ENCODE measurements around the gene SDK2.
"Not testable (repeated sequence)": the region's sequence is repeated elsewhere in the genome, so short reads cannot be mapped to it uniquely, and the experiment has no call there.

SDK2 gene

GRCh38 chr17:73390851-73391250, 253.4 kb downstream of the SDK2 start:
- Mint-ChIP-seq H3K27me3 (no peaks in the 10 kb centered on the region), H3K36me3 (ENCODE audit: low read depth) (no peaks in the 10 kb centered on the region), H3K4me3 (no peak overlapping the region), H3K4me1 (ENCODE audit: low read depth) (no peaks in the 10 kb centered on the region), H3K9me3 (no peaks in the 10 kb centered on the region), H3K27ac (no peak overlapping the region)

GRCh38 chr17:73390221-73390620, 254.0 kb downstream of the SDK2 start:
- no peak overlapping the region for H3K4me3 Mint-ChIP-seq
- no peaks in the 10 kb centered on the region for H3K27me3 Mint-ChIP-seq
- no peaks in the 10 kb centered on the region for H3K9me3 Mint-ChIP-seq
- no peaks in the 10 kb centered on the region for H3K36me3 Mint-ChIP-seq (ENCODE audit: low read depth)
- H3K4me1 Mint-ChIP-seq (ENCODE audit: low read depth) = no peaks in the 10 kb centered on the region
- H3K27ac Mint-ChIP-seq = no peak overlapping the region

GRCh38 chr17:73389411-73389810, 254.8 kb downstream of the SDK2 start:
- no peaks in the 10 kb centered on the region for H3K9me3 Mint-ChIP-seq
- H3K27ac Mint-ChIP-seq = no peak overlapping the region
- no peaks in the 10 kb centered on the region for H3K27me3 Mint-ChIP-seq
- H3K4me3 Mint-ChIP-seq = no peak overlapping the region
- no peaks in the 10 kb centered on the region for H3K4me1 Mint-ChIP-seq (ENCODE audit: low read depth)
- no peaks in the 10 kb centered on the region for H3K36me3 Mint-ChIP-seq (ENCODE audit: low read depth)

GRCh38 chr17:73388578-73388905, 255.7 kb downstream of the SDK2 start:
- no peaks in the 10 kb centered on the region for H3K4me1 Mint-ChIP-seq (ENCODE audit: low read depth)
- no peaks in the 10 kb centered on the region for H3K36me3 Mint-ChIP-seq (ENCODE audit: low read depth)
- H3K9me3 Mint-ChIP-seq = no peaks in the 10 kb centered on the region
- no peak overlapping the region for H3K4me3 Mint-ChIP-seq
- no peak overlapping the region for H3K27ac Mint-ChIP-seq
- H3K27me3 Mint-ChIP-seq = no peaks in the 10 kb centered on the region

GRCh38 chr17:73387746-73388577, 256.3 kb downstream of the SDK2 start:
- Mint-ChIP-seq H3K27me3 (no peaks in the 10 kb centered on the region), H3K9me3 (no peaks in the 10 kb centered on the region), H3K27ac (no peak overlapping the region), H3K4me3 (no peak overlapping the region), H3K36me3 (ENCODE audit: low read depth) (no peaks in the 10 kb centered on the region), H3K4me1 (ENCODE audit: low read depth) (no peaks in the 10 kb centered on the region)

GRCh38 chr17:73386561-73386960, 257.7 kb downstream of the SDK2 start:
- no peaks in the 10 kb centered on the region for H3K4me1 Mint-ChIP-seq (ENCODE audit: low read depth)
- H3K36me3 Mint-ChIP-seq (ENCODE audit: low read depth) = no peaks in the 10 kb centered on the region
- H3K27me3 Mint-ChIP-seq = no peaks in the 10 kb centered on the region
- H3K27ac Mint-ChIP-seq = no peak overlapping the region
- no peaks in the 10 kb centered on the region for H3K9me3 Mint-ChIP-seq
- no peak overlapping the region for H3K4me3 Mint-ChIP-seq

- Mint-ChIP-seq H3K4me1 (ENCODE audit: low read depth) (no peaks in the 10 kb centered on the region), H3K27ac (no peak overlapping the region)
Measured at GRCh38 chr17:73384926-73385325, 259.3 kb downstream of the SDK2 start.

GRCh38 chr17:73380439-73381106, 263.7 kb downstream of the SDK2 start:
- Mint-ChIP-seq H3K27me3 (no peaks in the 10 kb centered on the region), H3K4me1 (ENCODE audit: low read depth) (no peaks in the 10 kb centered on the region), H3K36me3 (ENCODE audit: low read depth) (no peaks in the 10 kb centered on the region), H3K4me3 (no peak overlapping the region), H3K27ac (no peak overlapping the region), H3K9me3 (no peaks in the 10 kb centered on the region)

More at GRCh38 chr17:73384926-73385325, 259.3 kb downstream of the SDK2 start:
- Mint-ChIP-seq H3K36me3 (ENCODE audit: low read depth) (no peaks in the 10 kb centered on the region), H3K9me3 (no peaks in the 10 kb centered on the region), H3K4me3 (no peak overlapping the region), H3K27me3 (no peaks in the 10 kb centered on the region)

GRCh38 chr17:73379826-73380225, 264.4 kb downstream of the SDK2 start:
- H3K27ac Mint-ChIP-seq = no peak overlapping the region
- no peaks in the 10 kb centered on the region for H3K4me1 Mint-ChIP-seq (ENCODE audit: low read depth)
- H3K36me3 Mint-ChIP-seq (ENCODE audit: low read depth) = no peaks in the 10 kb centered on the region
- H3K9me3 Mint-ChIP-seq = no peaks in the 10 kb centered on the region
- H3K4me3 Mint-ChIP-seq = no peak overlapping the region
- H3K27me3 Mint-ChIP-seq = no peaks in the 10 kb centered on the region

GRCh38 chr17:73378974-73379470, 265.2 kb downstream of the SDK2 start:
- H3K9me3 Mint-ChIP-seq = no peaks in the 10 kb centered on the region
- no peak overlapping the region for H3K27ac Mint-ChIP-seq
- no peaks in the 10 kb centered on the region for H3K36me3 Mint-ChIP-seq (ENCODE audit: low read depth)
- H3K4me3 Mint-ChIP-seq = no peak overlapping the region
- H3K4me1 Mint-ChIP-seq (ENCODE audit: low read depth) = no peaks in the 10 kb centered on the region
- no peaks in the 10 kb centered on the region for H3K27me3 Mint-ChIP-seq

GRCh38 chr17:73376636-73377035, 267.6 kb downstream of the SDK2 start:
- no peaks in the 10 kb centered on the region for H3K27me3 Mint-ChIP-seq
- no peak overlapping the region for H3K27ac Mint-ChIP-seq

GRCh38 chr17:73376152-73376551, 268.1 kb downstream of the SDK2 start:
- H3K36me3 Mint-ChIP-seq (ENCODE audit: low read depth) = no peaks in the 10 kb centered on the region
- H3K4me3 Mint-ChIP-seq = no peak overlapping the region
- H3K27ac Mint-ChIP-seq = no peak overlapping the region
- no peaks in the 10 kb centered on the region for H3K27me3 Mint-ChIP-seq
- H3K9me3 Mint-ChIP-seq = no peaks in the 10 kb centered on the region
- H3K4me1 Mint-ChIP-seq (ENCODE audit: low read depth) = no peaks in the 10 kb centered on the region

More at GRCh38 chr17:73376636-73377035, 267.6 kb downstream of the SDK2 start:
- Mint-ChIP-seq H3K4me1 (ENCODE audit: low read depth) (no peaks in the 10 kb centered on the region), H3K36me3 (ENCODE audit: low read depth) (no peaks in the 10 kb centered on the region), H3K4me3 (no peak overlapping the region), H3K9me3 (no peaks in the 10 kb centered on the region)

- Mint-ChIP-seq H3K27me3 (no peaks in the 10 kb centered on the region), H3K4me1 (ENCODE audit: low read depth) (no peaks in the 10 kb centered on the region), H3K9me3 (no peaks in the 10 kb centered on the region), H3K36me3 (ENCODE audit: low read depth) (no peaks in the 10 kb centered on the region), H3K27ac (no peak overlapping the region), H3K4me3 (no peak overlapping the region)
Measured at GRCh38 chr17:73371836-73372235, 272.4 kb downstream of the SDK2 start.

- H3K27ac Mint-ChIP-seq = no peak overlapping the region
- H3K9me3 Mint-ChIP-seq = no peaks in the 10 kb centered on the region
- no peaks in the 10 kb centered on the region for H3K36me3 Mint-ChIP-seq (ENCODE audit: low read depth)
- H3K27me3 Mint-ChIP-seq = no peaks in the 10 kb centered on the region
- no peak overlapping the region for H3K4me3 Mint-ChIP-seq
- no peaks in the 10 kb centered on the region for H3K4me1 Mint-ChIP-seq (ENCODE audit: low read depth)
Measured at GRCh38 chr17:73371285-73371684, 273.0 kb downstream of the SDK2 start.

GRCh38 chr17:73369817-73370490, 274.3 kb downstream of the SDK2 start:
- H3K27ac Mint-ChIP-seq; H3K36me3 Mint-ChIP-seq (ENCODE audit: low read depth); H3K9me3 Mint-ChIP-seq; H3K4me3 Mint-ChIP-seq; H3K4me1 Mint-ChIP-seq (ENCODE audit: low read depth); H3K27me3 Mint-ChIP-seq: not testable (repeated sequence)
